CD14-positive monocyte (primary cell): ENCODE results near the gene PSORS1C1. TPM values are rescaled to one million over a fixed set of nuclear protein-coding genes. Genes with fewer than 3 reads are reported as not detected.
"Not testable (repeated sequence)": the region's sequence is repeated elsewhere in the genome, so short reads cannot be mapped to it uniquely, and the experiment has no call there.

ENCODE experiments used
- DNase-seq, 3 donors: peaks; one replicate each; pipeline ENCODE4 v3.0.0-alpha.2; 2011 to 2022
- H2AFZ ChIP-seq: 2 replicates; pipeline ENCODE4 v1.6.0; 2012; ENCODE audit warnings: mild to moderate bottlenecking, low read depth, low read length, inconsistent platforms; ENCODE audit not compliant: insufficient read depth, poor library complexity, severe bottlenecking
- H3K27ac ChIP-seq, 2 donors: 1 replicate in 1 of 2; 2 replicates in 1 of 2; pipeline ENCODE4 v1.5.1; 2012 to 2013; ENCODE audit warnings: low read length in 2 of 2, control low read depth in 1 of 2, inconsistent platforms in 1 of 2, low read depth in 1 of 2, mild to moderate bottlenecking in 1 of 2
- H3K27me3 ChIP-seq, 2 donors: one replicate each; pipeline versions ENCODE4 v1.6.0 to v1.6.1; 2011 to 2013; ENCODE audit warnings: low read length in 2 of 2; ENCODE audit not compliant: control insufficient read depth in 2 of 2, insufficient read depth in 2 of 2
- H3K36me3 ChIP-seq, 2 donors: replicated peaks in 1 of 2; 1 replicate in 1 of 2; 2 replicates in 1 of 2; pipeline versions ENCODE4 v1.5.1 to v1.6.1; 2012 to 2013; ENCODE audit warnings: low read length in 2 of 2, control low read depth in 1 of 2, inconsistent platforms in 1 of 2, mild to moderate bottlenecking in 1 of 2; ENCODE audit not compliant: insufficient read depth in 2 of 2, control insufficient read depth in 1 of 2
- H3K4me1 ChIP-seq, 2 donors: 1 replicate in 1 of 2; 2 replicates in 1 of 2; pipeline versions ENCODE4 v1.5.1 to v1.6.1; 2012 to 2013; ENCODE audit warnings: low read length in 2 of 2, control low read depth in 1 of 2, inconsistent platforms in 1 of 2, mild to moderate bottlenecking in 1 of 2, moderate library complexity in 1 of 2; ENCODE audit not compliant: insufficient read depth in 2 of 2, control insufficient read depth in 1 of 2
- H3K4me2 ChIP-seq: replicated peaks from 2 replicates; pipeline ENCODE3; 2012; ENCODE audit warnings: low read length, moderate library complexity, mild to moderate bottlenecking; ENCODE audit not compliant: poor library complexity, severe bottlenecking; ENCODE audit errors: extremely low read depth
- H3K4me3 ChIP-seq, 3 experiments: fragments of 200-600 bp in 1 of 3; sonication (generic) in 1 of 3; replicated peaks in 1 of 3; 1 replicate in 2 of 3; 2 replicates in 1 of 3; pipeline ENCODE4 v1.5.1; 2011 to 2013; ENCODE audit warnings: low read length in 3 of 3, mild to moderate bottlenecking in 3 of 3, control low read depth in 2 of 3, low read depth in 2 of 3, inconsistent platforms in 1 of 3, moderate library complexity in 1 of 3
- H3K79me2 ChIP-seq: 2 replicates; pipeline ENCODE4 v1.6.0; 2012; ENCODE audit warnings: mild to moderate bottlenecking, control low read depth, inconsistent platforms, low read length, moderate library complexity; ENCODE audit not compliant: insufficient read depth
- H3K9ac ChIP-seq: 2 replicates; pipeline ENCODE4 v1.6.0; 2017; ENCODE audit warnings: low read length, mild to moderate bottlenecking; ENCODE audit not compliant: insufficient read depth, poor library complexity, severe bottlenecking
- H3K9me3 ChIP-seq, 2 donors: replicated peaks in 1 of 2; 1 replicate in 1 of 2; 2 replicates in 1 of 2; pipeline versions ENCODE4 v1.5.1 to v1.6.1; 2012 to 2013; ENCODE audit warnings: low read length in 2 of 2, control low read depth in 1 of 2; ENCODE audit not compliant: control insufficient read depth in 1 of 2, insufficient read depth in 1 of 2
- H4K20me1 ChIP-seq: 2 replicates; pipeline ENCODE4 v1.6.0; 2012; ENCODE audit warnings: mild to moderate bottlenecking, low read length, control low read depth, moderate library complexity; ENCODE audit not compliant: insufficient read depth
- H3K27ac Mint-ChIP-seq, 7 donors: one replicate each; pipeline ENCODE4 v1.8.0; 2020; ENCODE audit warnings: mild to moderate bottlenecking in 7 of 7, mixed read lengths in 7 of 7, moderate library complexity in 6 of 7, inconsistent platforms in 2 of 7
- H3K27me3 Mint-ChIP-seq, 3 donors: one replicate each; pipeline ENCODE4 v1.8.0; 2021 to 2022; ENCODE audit warnings: low read depth in 3 of 3, mild to moderate bottlenecking in 3 of 3, mixed read lengths in 3 of 3, moderate library complexity in 3 of 3, inconsistent platforms in 1 of 3
- H3K36me3 Mint-ChIP-seq, 2 donors: one replicate each; pipeline ENCODE4 v1.8.0; 2020; ENCODE audit warnings: mixed read lengths in 2 of 2, inconsistent platforms in 1 of 2, mild to moderate bottlenecking in 1 of 2
- H3K4me1 Mint-ChIP-seq: one replicate; pipeline ENCODE4 v1.8.0; 2020; ENCODE audit warnings: mild to moderate bottlenecking, mixed read lengths
- H3K4me3 Mint-ChIP-seq, 2 donors: one replicate each; pipeline ENCODE4 v1.8.0; 2020; ENCODE audit warnings: mild to moderate bottlenecking in 2 of 2, mixed read lengths in 2 of 2, moderate library complexity in 1 of 2
- H3K9me3 Mint-ChIP-seq, 7 donors: one replicate each; pipeline ENCODE4 v1.8.0; 2020 to 2022; ENCODE audit warnings: mixed read lengths in 7 of 7, mild to moderate bottlenecking in 6 of 7, moderate library complexity in 6 of 7, inconsistent platforms in 2 of 7
- WGBS: methylation state at CpG from one replicate; pipeline ENCODE4 v1.1.5; 2013; ENCODE audit warnings: missing lambda C conversion rate; ENCODE audit not compliant: insufficient coverage; 5-methylcytosine and 5-hydroxymethylcytosine counted together
- intact Hi-C, 2 donors: fragments of 100-400 bp; cut with micrococcal nuclease; formaldehyde crosslinking; loops; one replicate each; pipeline versions ENCODE4 v1.15.0 to v1.15.1; 2023
- polyA plus RNA-seq, 3 donors: library from polyadenylated mRNA; depleted of rRNA in 1 of 3; unstranded in 2 of 3; stranded (reverse) in 1 of 3; fragments of 300-500 nt in 2 of 3; fragments of >200 nt in 1 of 3; fragmentation: Illumina TruSeq in 2 of 3; gene quantifications; 1 replicate in 2 of 3; 2 replicates in 1 of 3; pipeline ENCODE4 v1.2.3, GENCODE V29; 2012 to 2021
- TF ChIP-seq, protein P1 (sequence below): fragments of 200-600 bp; IDR thresholded peaks from one replicate; pipeline ENCODE4 v1.8.0; 2022; ENCODE audit warnings: antibody characterized with exemption, mild to moderate bottlenecking

The PSORS1C1 gene
- polyA plus RNA-seq, 3 donors: not detected

DNA sequence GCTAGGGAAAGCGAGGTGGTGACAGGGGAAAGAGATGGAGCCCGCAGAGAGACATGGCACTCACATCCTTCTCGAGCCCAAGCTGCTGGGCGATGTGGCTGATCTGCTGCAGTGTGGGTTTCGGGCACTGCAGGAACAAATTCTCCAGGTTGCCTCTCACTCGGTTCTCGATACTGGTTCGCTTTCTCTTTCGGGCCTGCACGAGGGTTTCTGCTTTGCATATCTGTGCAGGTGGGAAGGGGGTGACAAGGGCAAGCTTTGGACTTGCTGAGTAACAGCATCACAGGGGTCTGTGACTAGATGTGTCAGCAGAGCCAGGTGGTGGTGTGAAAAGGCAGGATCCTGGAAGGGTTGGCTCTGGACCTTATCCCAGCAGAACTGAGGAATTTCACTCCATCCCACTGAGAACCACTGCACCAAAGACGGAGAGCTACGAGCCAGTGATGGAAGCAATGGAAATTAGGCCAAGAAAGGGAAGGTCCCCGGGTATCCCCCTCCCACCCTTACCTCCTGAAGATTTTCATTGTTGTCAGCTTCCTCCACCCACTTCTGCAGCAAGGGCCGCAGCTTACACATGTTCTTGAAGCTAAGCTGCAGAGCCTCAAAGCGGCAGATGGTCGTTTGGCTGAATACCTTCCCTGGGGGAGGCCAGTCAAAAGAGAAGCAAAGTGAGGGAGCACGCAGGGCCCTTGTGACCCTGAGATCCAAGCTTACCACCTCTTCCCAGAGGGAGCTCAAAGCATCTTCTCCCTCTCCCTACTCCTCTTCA lies 50.6 kb downstream of the PSORS1C1 start:
- H3K79me2 ChIP-seq, H4K20me1 ChIP-seq, H3K9ac ChIP-seq, H3K27ac ChIP-seq, H3K27me3 Mint-ChIP-seq, H3K4me3 Mint-ChIP-seq, H3K9me3 Mint-ChIP-seq, H3K27ac Mint-ChIP-seq, H3K4me2 ChIP-seq, intact Hi-C loops, H3K27me3 ChIP-seq, H2AFZ ChIP-seq, DNase-seq, H3K9me3 ChIP-seq, H3K4me1 Mint-ChIP-seq, H3K4me3 ChIP-seq, H3K4me1 ChIP-seq: not testable (repeated sequence)
- WGBS: 94% methylated on average over 10 of the region's 17 CpGs
- peaks cover 5 to 27% of the 10 kb centered on the region in 2 donors for H3K36me3 Mint-ChIP-seq
- peaks cover 2 to 20% of the 10 kb centered on the region in 2 donors for H3K36me3 ChIP-seq

DNA sequence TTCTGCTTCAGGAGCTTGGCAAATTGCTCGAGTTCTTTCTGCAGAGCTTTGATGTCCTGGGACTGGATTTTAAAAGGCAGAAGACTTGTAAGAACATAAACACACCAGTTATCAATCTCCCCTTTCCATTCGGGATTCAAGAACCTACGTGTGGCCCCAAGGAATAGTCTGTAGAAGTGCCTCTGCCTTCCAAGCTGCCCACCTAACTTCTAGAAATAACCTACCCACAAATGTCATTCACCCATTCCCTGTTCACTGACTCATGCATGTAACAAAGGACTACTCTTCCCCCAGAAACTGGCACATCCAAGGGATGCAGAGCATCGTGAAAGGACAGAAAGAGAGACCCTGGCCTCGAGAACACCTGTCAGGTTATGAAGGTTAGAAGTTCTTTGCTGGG lies 51.4 kb downstream of the PSORS1C1 start:
- 100% methylated on average over 2 of the region's 5 CpGs for WGBS
- no peaks in the 10 kb centered on the region for H3K79me2 ChIP-seq
- Mint-ChIP-seq H3K27me3 (peaks cover 0 to 1% (median 0%) of the 10 kb centered on the region in 3 donors), H3K36me3 (peaks cover 5 to 24% of the 10 kb centered on the region in 2 donors), H3K4me3 (no peak overlapping the region), H3K27ac (no peak overlapping the region), H3K9me3 (no peaks in the 10 kb centered on the region), H3K4me1 (peaks cover 4% of the 10 kb centered on the region)
- H3K4me3 ChIP-seq: no peak overlapping the region
- intact Hi-C loops: no loop called here
- H3K36me3 ChIP-seq: peaks cover 2 to 20% of the 10 kb centered on the region in 2 donors
- H4K20me1 ChIP-seq: no peaks in the 10 kb centered on the region
- no peaks in the 10 kb centered on the region for H3K27me3 ChIP-seq
- H3K4me1 ChIP-seq: no peaks in the 10 kb centered on the region
- H3K27ac ChIP-seq: no peak overlapping the region
- no peaks in the 10 kb centered on the region for H3K9me3 ChIP-seq
- TF ChIP-seq, protein P1, sequence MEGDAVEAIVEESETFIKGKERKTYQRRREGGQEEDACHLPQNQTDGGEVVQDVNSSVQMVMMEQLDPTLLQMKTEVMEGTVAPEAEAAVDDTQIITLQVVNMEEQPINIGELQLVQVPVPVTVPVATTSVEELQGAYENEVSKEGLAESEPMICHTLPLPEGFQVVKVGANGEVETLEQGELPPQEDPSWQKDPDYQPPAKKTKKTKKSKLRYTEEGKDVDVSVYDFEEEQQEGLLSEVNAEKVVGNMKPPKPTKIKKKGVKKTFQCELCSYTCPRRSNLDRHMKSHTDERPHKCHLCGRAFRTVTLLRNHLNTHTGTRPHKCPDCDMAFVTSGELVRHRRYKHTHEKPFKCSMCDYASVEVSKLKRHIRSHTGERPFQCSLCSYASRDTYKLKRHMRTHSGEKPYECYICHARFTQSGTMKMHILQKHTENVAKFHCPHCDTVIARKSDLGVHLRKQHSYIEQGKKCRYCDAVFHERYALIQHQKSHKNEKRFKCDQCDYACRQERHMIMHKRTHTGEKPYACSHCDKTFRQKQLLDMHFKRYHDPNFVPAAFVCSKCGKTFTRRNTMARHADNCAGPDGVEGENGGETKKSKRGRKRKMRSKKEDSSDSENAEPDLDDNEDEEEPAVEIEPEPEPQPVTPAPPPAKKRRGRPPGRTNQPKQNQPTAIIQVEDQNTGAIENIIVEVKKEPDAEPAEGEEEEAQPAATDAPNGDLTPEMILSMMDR: no peak
- no peak overlapping the region for H3K9ac ChIP-seq
- no peak overlapping the region for H3K4me2 ChIP-seq
- DNase-seq: no peak
- no peak overlapping the region for H2AFZ ChIP-seq
